DMS 273 (cell line): ENCODE measurements around the gene TMEM236.

ENCODE experiments used
- DNase-seq: peaks from one replicate; lab custom pipeline; 2025; ENCODE audit not compliant: unreplicated experiment; lab: John Stamatoyannopoulos, UW

Gene TMEM236

GRCh38 chr10:17737027-17737965 is 14.7 kb upstream of the TMEM236 start:
- DNase-seq = peak; percentile 56

GRCh38 chr10:17740668-17741067 is 11.3 kb upstream of the TMEM236 start:
- no peak for DNase-seq

GRCh38 chr10:17742918-17743317 is 9.1 kb upstream of the TMEM236 start:
- peak; percentile 57 for DNase-seq

- DNase-seq = no peak
Observed at GRCh38 chr10:17743437-17743836, 8.6 kb upstream of the TMEM236 start.

- no peak for DNase-seq
Observed at GRCh38 chr10:17744341-17744861, 7.6 kb upstream of the TMEM236 start.

GRCh38 chr10:17747883-17748550 is 4.0 kb upstream of the TMEM236 start:
- DNase-seq = peak; percentile 2

- DNase-seq = no peak
Observed at GRCh38 chr10:17749890-17750289, 2.1 kb upstream of the TMEM236 start.

GRCh38 chr10:17756557-17757217 is 4.7 kb downstream of the TMEM236 start:
- peak; percentile 26 for DNase-seq

GRCh38 chr10:17758200-17758599 is 6.2 kb downstream of the TMEM236 start:
- no peak for DNase-seq

GRCh38 chr10:17758896-17759295 is 6.9 kb downstream of the TMEM236 start:
- DNase-seq = no peak

- no peak for DNase-seq
Observed at GRCh38 chr10:17764142-17764541, 12.1 kb downstream of the TMEM236 start.

GRCh38 chr10:17765602-17766001 is 13.6 kb downstream of the TMEM236 start:
- DNase-seq = no peak

- DNase-seq = no peak
Observed at GRCh38 chr10:17766731-17767130, 14.7 kb downstream of the TMEM236 start.

GRCh38 chr10:17768496-17768895 is 16.5 kb downstream of the TMEM236 start:
- no peak for DNase-seq

GRCh38 chr10:17768957-17769356 is 17.0 kb downstream of the TMEM236 start:
- DNase-seq = no peak

GRCh38 chr10:17771017-17771416 is 19.0 kb downstream of the TMEM236 start:
- DNase-seq = no peak

GRCh38 chr10:17779784-17780183 is 27.8 kb downstream of the TMEM236 start:
- DNase-seq = no peak

- DNase-seq = no peak
Observed at GRCh38 chr10:17780727-17781126, 28.7 kb downstream of the TMEM236 start.

GRCh38 chr10:17781856-17782255 is 29.9 kb downstream of the TMEM236 start:
- DNase-seq = peak; percentile 23

- peak; percentile 81 for DNase-seq
Observed at GRCh38 chr10:17782921-17783665, 31.1 kb downstream of the TMEM236 start.

- no peak for DNase-seq
Observed at GRCh38 chr10:17783751-17784150, 31.8 kb downstream of the TMEM236 start.
